Smooth muscle cell (in vitro differentiated cells): ENCODE measurements around the gene C21orf91. TPM values are rescaled to one million over a fixed set of nuclear protein-coding genes. Genes with fewer than 3 reads are reported as not detected.

Experiments
- DNase-seq: peaks from one replicate; lab custom pipeline; 2025; ENCODE audit not compliant: unreplicated experiment; lab: John Stamatoyannopoulos, UW
- H2AFZ ChIP-seq: fragments of 200-600 bp; sonication (generic); 2 replicates; pipeline ENCODE4 v1.6.0; 2016; ENCODE audit warnings: antibody characterized with exemption, low read depth, mild to moderate bottlenecking
- H3F3A ChIP-seq: fragments of 200-600 bp; sonication (generic); 2 replicates; pipeline ENCODE4 v1.6.0; 2017; ENCODE audit warnings: antibody characterized with exemption, low read depth
- H3K27ac ChIP-seq: fragments of 200-600 bp; sonication (generic); 2 replicates; pipeline ENCODE4 v1.5.1; 2016; ENCODE audit warnings: low read depth, mild to moderate bottlenecking
- H3K27me3 ChIP-seq: fragments of 200-600 bp; sonication (generic); 2 replicates; pipeline ENCODE4 v1.6.1; 2016; ENCODE audit warnings: low read depth, mild to moderate bottlenecking
- H3K36me3 ChIP-seq: fragments of 200-600 bp; sonication (generic); 2 replicates; pipeline ENCODE4 v1.5.1; 2016; ENCODE audit warnings: low read depth
- H3K4me1 ChIP-seq: fragments of 200-600 bp; sonication (generic); 2 replicates; pipeline ENCODE4 v1.5.1; 2016; ENCODE audit warnings: low read depth
- H3K4me2 ChIP-seq: fragments of 200-600 bp; sonication (generic); 2 replicates; pipeline ENCODE4 v1.6.0; 2016; ENCODE audit warnings: mild to moderate bottlenecking
- H3K4me3 ChIP-seq: fragments of 200-600 bp; sonication (generic); 2 replicates; pipeline ENCODE4 v1.5.1; 2016; ENCODE audit warnings: mild to moderate bottlenecking
- H3K79me2 ChIP-seq: fragments of 200-600 bp; sonication (generic); 2 replicates; pipeline ENCODE4 v1.6.0; 2016; ENCODE audit warnings: low read depth, mild to moderate bottlenecking
- H3K9ac ChIP-seq: fragments of 200-600 bp; sonication (generic); 2 replicates; pipeline ENCODE4 v1.6.0; 2016; ENCODE audit warnings: low read depth
- H3K9me3 ChIP-seq: fragments of 200-600 bp; sonication (generic); replicated peaks from 2 replicates; pipeline ENCODE4 v1.5.1; 2016; ENCODE audit warnings: low read depth
- H4K20me1 ChIP-seq: fragments of 200-600 bp; sonication (generic); 2 replicates; pipeline ENCODE4 v1.6.0; 2016; ENCODE audit warnings: low read depth
- WGBS: methylation state at CpG from one replicate; pipeline ENCODE4 v1.1.7; 2016; ENCODE audit warnings: low lambda C conversion rate; 5-methylcytosine and 5-hydroxymethylcytosine counted together
- polyA plus RNA-seq: library from polyadenylated mRNA; unstranded; fragments of >200 nt; fragmentation: Nextera tagmentation; extraction: Ambion mirVana; gene quantifications from 2 replicates; pipeline ENCODE4 v1.2.1, GENCODE V29; 2016
- total RNA-seq: library from RNA; depleted of rRNA; stranded (reverse); fragments of >200 nt; gene quantifications from 2 replicates; pipeline ENCODE4 v1.2.3, GENCODE V29; 2014
- TF ChIP-seq, protein P1 (sequence below): fragments of 200-600 bp; sonication (generic); IDR thresholded peaks from 2 replicates; pipeline ENCODE4 v1.5.1; 2017; ENCODE audit warnings: borderline replicate concordance, mild to moderate bottlenecking, antibody characterized with exemption; ENCODE audit not compliant: insufficient read depth, poor library complexity, severe bottlenecking

Gene C21orf91
- total and polyA plus RNA-seq, 2 experiments from 2014 or later = 4.8 to 11.5 TPM

DNA sequence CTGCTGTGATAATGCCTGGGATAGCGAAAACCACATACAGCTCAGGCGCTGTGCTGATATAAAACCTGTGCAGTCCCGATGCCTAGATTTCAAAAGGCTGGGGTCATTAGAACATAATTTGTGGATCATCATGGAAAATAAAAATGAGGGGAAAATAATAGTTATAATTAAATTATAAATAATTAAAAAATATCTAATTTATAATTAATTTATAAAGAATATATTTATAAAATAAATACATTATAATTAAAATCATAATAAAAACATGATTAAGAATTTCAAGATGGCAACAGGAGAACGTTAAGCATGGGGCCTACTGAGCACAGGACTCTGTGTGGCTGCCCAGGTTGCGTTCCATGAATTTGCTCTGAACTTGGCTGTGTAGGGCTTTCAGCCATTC is 53.9 kb downstream of the C21orf91 start:
- H4K20me1 ChIP-seq = no peaks in the 10 kb centered on the region
- 96% methylated on average over 5 of the region's 5 CpGs for WGBS
- H3K79me2 ChIP-seq = no peaks in the 10 kb centered on the region
- H3F3A ChIP-seq = no peaks in the 10 kb centered on the region
- no peaks in the 10 kb centered on the region for H3K36me3 ChIP-seq
- no peak overlapping the region for H2AFZ ChIP-seq
- DNase-seq = no peak
- no peaks in the 10 kb centered on the region for H3K4me1 ChIP-seq
- no peak overlapping the region for H3K4me2 ChIP-seq
- no peak overlapping the region for H3K27ac ChIP-seq
- no peak overlapping the region for H3K9ac ChIP-seq
- H3K4me3 ChIP-seq = no peak overlapping the region
- no peaks in the 10 kb centered on the region for H3K9me3 ChIP-seq
- no peaks in the 10 kb centered on the region for H3K27me3 ChIP-seq
- TF ChIP-seq, protein P1, sequence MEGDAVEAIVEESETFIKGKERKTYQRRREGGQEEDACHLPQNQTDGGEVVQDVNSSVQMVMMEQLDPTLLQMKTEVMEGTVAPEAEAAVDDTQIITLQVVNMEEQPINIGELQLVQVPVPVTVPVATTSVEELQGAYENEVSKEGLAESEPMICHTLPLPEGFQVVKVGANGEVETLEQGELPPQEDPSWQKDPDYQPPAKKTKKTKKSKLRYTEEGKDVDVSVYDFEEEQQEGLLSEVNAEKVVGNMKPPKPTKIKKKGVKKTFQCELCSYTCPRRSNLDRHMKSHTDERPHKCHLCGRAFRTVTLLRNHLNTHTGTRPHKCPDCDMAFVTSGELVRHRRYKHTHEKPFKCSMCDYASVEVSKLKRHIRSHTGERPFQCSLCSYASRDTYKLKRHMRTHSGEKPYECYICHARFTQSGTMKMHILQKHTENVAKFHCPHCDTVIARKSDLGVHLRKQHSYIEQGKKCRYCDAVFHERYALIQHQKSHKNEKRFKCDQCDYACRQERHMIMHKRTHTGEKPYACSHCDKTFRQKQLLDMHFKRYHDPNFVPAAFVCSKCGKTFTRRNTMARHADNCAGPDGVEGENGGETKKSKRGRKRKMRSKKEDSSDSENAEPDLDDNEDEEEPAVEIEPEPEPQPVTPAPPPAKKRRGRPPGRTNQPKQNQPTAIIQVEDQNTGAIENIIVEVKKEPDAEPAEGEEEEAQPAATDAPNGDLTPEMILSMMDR = no peak

GRCh38 chr21:17763288-17764037 is 55.7 kb downstream of the C21orf91 start:
- Histone ChIP-seq H4K20me1 (no peaks in the 10 kb centered on the region), H3K4me3 (no peak overlapping the region), H3K36me3 (no peaks in the 10 kb centered on the region), H3K4me2 (no peak overlapping the region), H3K79me2 (no peaks in the 10 kb centered on the region), H3K4me1 (no peaks in the 10 kb centered on the region), H3K27me3 (no peaks in the 10 kb centered on the region), H3F3A (no peaks in the 10 kb centered on the region), H2AFZ (no peak overlapping the region), H3K27ac (no peak overlapping the region), H3K9ac (no peak overlapping the region), H3K9me3 (no peaks in the 10 kb centered on the region)
- WGBS = 85% methylated on average over 9 of the region's 9 CpGs
- DNase-seq = no peak
- TF ChIP-seq, protein P1 = no peak

- Histone ChIP-seq H4K20me1 (no peaks in the 10 kb centered on the region), H3K9me3 (no peaks in the 10 kb centered on the region), H3K4me1 (no peaks in the 10 kb centered on the region), H2AFZ (no peak overlapping the region), H3K9ac (no peak overlapping the region), H3K27me3 (no peaks in the 10 kb centered on the region), H3K79me2 (no peaks in the 10 kb centered on the region), H3K4me3 (no peak overlapping the region), H3F3A (no peaks in the 10 kb centered on the region), H3K27ac (no peak overlapping the region), H3K36me3 (no peaks in the 10 kb centered on the region), H3K4me2 (no peak overlapping the region)
- TF ChIP-seq, protein P1 = no peak
- no peak for DNase-seq
- 46% methylated on average over 4 of the region's 4 CpGs for WGBS
Measured at GRCh38 chr21:17759511-17760178, 59.5 kb downstream of the C21orf91 start.
